WERI-Rb-1 (cell line): ENCODE data around the gene NBAS.

Experiments
- DNase-seq: peaks from one replicate; pipeline ENCODE4 v3.0.0-alpha.2; 2020
- H3K27ac ChIP-seq: fragments of 250-450 bp; sonication (Bioruptor Pico); 2 replicates; pipeline ENCODE4 v1.5.1; 2020; ENCODE audit warnings: mild to moderate bottlenecking, moderate library complexity
- H3K27me3 ChIP-seq: fragments of 250-450 bp; sonication (Bioruptor Pico); 2 replicates; pipeline ENCODE4 v1.5.1; 2021; ENCODE audit warnings: mild to moderate bottlenecking, low read depth, moderate library complexity; ENCODE audit not compliant: insufficient read depth, severe bottlenecking
- H3K36me3 ChIP-seq: fragments of 250-450 bp; sonication (Bioruptor Pico); 2 replicates; pipeline ENCODE4 v1.5.1; 2020; ENCODE audit warnings: mild to moderate bottlenecking, moderate library complexity
- H3K4me3 ChIP-seq: 2 replicates; pipeline ENCODE4 v1.5.1; 2011; ENCODE audit warnings: low read depth, mild to moderate bottlenecking, control low read depth, low read length
- H3K9me3 ChIP-seq: fragments of 250-450 bp; sonication (Bioruptor Pico); 2 replicates; pipeline ENCODE4 v1.5.1; 2021; ENCODE audit warnings: mild to moderate bottlenecking, moderate library complexity; ENCODE audit not compliant: severe bottlenecking
- TF ChIP-seq, protein P1 (sequence below): IDR thresholded peaks from 2 replicates; pipeline ENCODE4 v1.5.1; 2011; ENCODE audit warnings: low read depth, mild to moderate bottlenecking, control low read depth, inconsistent platforms, low read length

The NBAS gene

DNA sequence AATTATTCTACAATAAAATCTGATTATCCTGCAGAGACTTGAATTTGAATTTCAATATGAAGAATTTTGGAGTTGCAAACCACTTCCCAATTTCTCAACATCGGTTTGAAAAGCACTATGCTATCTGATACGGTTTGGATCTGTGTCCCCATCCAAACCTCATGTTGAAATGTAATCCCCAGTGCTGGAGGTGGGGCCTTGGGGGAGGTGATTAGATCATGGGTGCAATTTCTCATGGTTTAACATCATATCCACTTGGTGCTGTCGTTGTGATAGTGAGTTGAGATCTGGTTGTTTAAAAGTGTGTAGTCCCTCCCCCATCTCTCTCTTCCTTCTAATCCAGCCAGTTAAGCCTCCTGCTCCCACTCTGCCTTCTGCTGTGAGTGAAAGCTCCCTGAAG, 205.7 kb downstream of the NBAS start:
- H3K9me3 ChIP-seq, result peaks cover 14% of the 10 kb centered on the region
- H3K4me3 ChIP-seq, result no peak overlapping the region
- peak; percentile 59 for DNase-seq
- H3K27ac ChIP-seq, result no peak overlapping the region
- H3K27me3 ChIP-seq, result no peaks in the 10 kb centered on the region
- H3K36me3 ChIP-seq, result peaks cover 11% of the 10 kb centered on the region
- TF ChIP-seq, protein P1, sequence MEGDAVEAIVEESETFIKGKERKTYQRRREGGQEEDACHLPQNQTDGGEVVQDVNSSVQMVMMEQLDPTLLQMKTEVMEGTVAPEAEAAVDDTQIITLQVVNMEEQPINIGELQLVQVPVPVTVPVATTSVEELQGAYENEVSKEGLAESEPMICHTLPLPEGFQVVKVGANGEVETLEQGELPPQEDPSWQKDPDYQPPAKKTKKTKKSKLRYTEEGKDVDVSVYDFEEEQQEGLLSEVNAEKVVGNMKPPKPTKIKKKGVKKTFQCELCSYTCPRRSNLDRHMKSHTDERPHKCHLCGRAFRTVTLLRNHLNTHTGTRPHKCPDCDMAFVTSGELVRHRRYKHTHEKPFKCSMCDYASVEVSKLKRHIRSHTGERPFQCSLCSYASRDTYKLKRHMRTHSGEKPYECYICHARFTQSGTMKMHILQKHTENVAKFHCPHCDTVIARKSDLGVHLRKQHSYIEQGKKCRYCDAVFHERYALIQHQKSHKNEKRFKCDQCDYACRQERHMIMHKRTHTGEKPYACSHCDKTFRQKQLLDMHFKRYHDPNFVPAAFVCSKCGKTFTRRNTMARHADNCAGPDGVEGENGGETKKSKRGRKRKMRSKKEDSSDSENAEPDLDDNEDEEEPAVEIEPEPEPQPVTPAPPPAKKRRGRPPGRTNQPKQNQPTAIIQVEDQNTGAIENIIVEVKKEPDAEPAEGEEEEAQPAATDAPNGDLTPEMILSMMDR, result no peak

DNA sequence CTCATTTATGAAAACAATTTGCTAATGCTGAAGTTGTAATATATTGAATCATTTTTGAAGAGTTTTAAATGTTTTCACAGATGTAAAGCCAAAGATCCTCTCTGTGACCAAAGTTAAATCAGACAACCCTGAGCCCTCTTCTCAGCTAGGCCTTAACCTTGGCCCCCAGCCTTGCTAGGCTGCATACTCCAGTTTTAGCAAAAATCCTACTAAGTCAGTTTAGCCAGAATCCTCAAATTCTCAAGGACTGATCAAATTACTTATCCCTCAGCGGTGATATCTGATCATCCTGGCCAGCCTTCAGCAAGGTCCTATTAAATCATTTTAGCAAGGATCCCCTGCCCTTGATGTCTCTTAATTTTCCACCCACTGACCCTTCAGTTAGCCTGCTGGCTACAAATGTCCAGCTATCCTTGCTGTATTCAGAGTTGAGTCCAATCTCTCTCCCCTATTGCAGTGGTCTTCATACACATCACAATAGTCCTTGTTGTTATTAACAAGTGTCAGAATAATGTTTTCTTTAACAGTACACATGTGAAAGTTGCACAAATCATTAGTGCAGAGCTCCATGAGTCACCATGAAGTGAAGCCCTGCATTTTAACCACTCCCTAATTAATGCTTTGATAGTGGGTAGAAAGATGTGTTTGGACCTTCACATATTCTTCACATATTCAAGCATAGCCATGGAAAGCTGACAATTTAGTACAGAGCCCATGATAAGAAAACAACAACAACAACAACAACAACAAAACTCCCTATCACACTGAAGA, 206.4 kb downstream of the NBAS start:
- Histone ChIP-seq H3K36me3 (peaks cover 11% of the 10 kb centered on the region), H3K27ac (no peak overlapping the region), H3K27me3 (no peaks in the 10 kb centered on the region), H3K9me3 (peaks cover 14% of the 10 kb centered on the region), H3K4me3 (no peak overlapping the region)
- DNase-seq, result no peak
- TF ChIP-seq, protein P1, result no peak

DNA sequence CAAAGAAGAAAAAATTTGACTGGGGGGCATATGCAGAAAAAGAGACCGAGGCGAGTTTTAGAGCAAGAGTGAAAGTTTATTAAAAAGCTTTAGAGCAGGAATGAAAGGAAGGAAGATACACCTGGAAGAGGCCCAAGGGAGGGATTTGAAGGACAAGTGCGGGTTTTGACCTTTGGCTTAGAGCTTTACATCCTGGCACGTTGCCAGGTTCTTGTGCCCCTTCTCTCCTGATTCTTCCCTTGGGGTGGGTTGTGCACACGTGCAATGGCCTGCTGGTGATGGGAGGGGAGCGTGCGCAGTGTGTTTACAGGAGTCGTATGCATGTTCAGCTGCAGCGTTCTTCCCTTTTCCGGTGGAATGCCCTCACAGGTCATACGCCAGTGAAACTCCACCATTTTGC, 208.8 kb downstream of the NBAS start:
- DNase-seq, result no peak
- H3K9me3 ChIP-seq, result peaks cover 14% of the 10 kb centered on the region
- peaks cover 11% of the 10 kb centered on the region for H3K36me3 ChIP-seq

DNA sequence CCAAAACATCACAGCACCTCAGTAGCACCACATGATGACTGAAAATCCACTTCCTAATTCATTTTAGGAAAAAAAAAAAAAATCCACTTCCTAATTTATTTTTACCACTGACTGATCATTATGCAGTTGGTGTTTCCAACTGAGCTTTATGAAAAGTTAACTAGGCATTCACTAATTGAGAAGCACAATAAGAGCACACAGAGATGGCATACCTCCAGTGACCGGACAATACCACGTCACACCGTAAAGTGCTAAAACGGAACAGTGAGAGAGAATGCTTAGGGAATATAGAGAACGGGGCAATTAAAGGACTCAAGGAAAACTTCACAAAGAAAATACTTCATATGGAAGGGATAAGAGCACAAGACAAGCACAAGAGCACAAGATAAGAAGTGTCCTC, 212.5 kb downstream of the NBAS start:
- TF ChIP-seq, protein P1, result no peak
- H3K36me3 ChIP-seq, result peaks cover 3% of the 10 kb centered on the region; the same call in 1 of the 2 replicates
- H3K9me3 ChIP-seq, result peaks cover 3% of the 10 kb centered on the region
- H3K27me3 ChIP-seq, result no peaks in the 10 kb centered on the region
- no peak for DNase-seq
- H3K4me3 ChIP-seq, result no peak overlapping the region
- no peak overlapping the region for H3K27ac ChIP-seq

More for the DNA sequence above, 208.8 kb downstream of the NBAS start:
- TF ChIP-seq, protein P1, result no peak
- no peak overlapping the region for H3K4me3 ChIP-seq
- H3K27ac ChIP-seq, result no peak overlapping the region
- H3K27me3 ChIP-seq, result no peaks in the 10 kb centered on the region

DNA sequence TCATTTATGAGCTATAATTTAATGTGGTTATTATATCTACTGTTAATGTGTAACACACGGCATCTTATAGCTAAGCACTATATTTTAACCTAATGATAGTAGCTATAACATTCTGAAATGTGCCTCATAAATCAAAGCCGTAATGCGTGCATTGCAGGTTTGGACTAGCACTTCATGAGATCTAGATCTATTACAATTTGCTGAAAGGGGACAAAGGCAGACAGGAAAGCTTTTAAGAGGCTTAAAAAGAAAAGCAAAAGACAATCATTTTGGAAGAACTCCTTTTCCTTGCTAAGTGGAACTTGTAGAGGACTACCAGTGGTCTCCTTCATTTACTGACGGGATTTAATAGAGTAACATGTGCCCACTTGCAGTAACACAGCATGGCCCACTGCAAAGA, 213.1 kb downstream of the NBAS start:
- Histone ChIP-seq H3K27me3 (no peaks in the 10 kb centered on the region), H3K4me3 (no peak overlapping the region), H3K27ac (no peak overlapping the region), H3K9me3 (peaks cover 3% of the 10 kb centered on the region), H3K36me3 (peaks cover 3% of the 10 kb centered on the region; the same call in 1 of the 2 replicates)
- TF ChIP-seq, protein P1, result no peak
- peak; percentile 16 for DNase-seq

DNA sequence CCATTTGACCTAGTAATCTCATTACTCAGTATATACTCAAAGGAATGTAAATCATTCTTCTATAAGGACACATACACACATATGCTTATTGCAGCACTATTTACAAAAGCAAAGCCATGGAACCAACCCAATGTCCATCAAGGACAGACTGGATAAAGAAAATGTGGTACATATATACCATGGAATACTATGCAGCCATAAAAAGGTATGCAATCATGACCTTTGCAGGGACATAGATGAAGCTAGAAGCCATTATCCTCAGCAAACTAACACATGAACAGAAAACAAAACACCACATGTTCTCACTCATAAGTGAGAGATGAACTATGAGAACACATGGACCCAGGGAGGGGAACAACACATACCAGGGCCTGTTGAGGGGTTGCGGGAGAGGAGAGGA, 214.5 kb downstream of the NBAS start:
- Histone ChIP-seq H3K27ac (no peak overlapping the region), H3K36me3 (peaks cover 3% of the 10 kb centered on the region; the same call in 1 of the 2 replicates), H3K27me3 (no peaks in the 10 kb centered on the region), H3K4me3 (no peak overlapping the region), H3K9me3 (peaks cover 3% of the 10 kb centered on the region)
- TF ChIP-seq, protein P1, result no peak
- no peak for DNase-seq
